ENCODE measurements around the gene ZBBX. TPM values are rescaled to one million over a fixed set of nuclear protein-coding genes. Genes with fewer than 3 reads are reported as not detected.

The ZBBX gene
- total and polyA plus RNA-seq, 3 experiments from 2014 or later = not detected

GRCh38 chr3:167246252-167246651 lies 133.8 kb downstream of the ZBBX start:
- Mint-ChIP-seq H3K27ac (no peak overlapping the region), H3K27me3 (no peaks in the 10 kb centered on the region), H3K4me1 (no peaks in the 10 kb centered on the region), H3K9me3 (peaks cover 0 to 5% (median 4%) of the 10 kb centered on the region in 5 donors), H3K4me3 (no peak overlapping the region), H3K36me3 (no peaks in the 10 kb centered on the region)
- Histone ChIP-seq H3K27ac (ENCODE audit: low read depth, low read length) (no peak overlapping the region), H3K4me3 (ENCODE audit: low read length) (no peak overlapping the region), H3K36me3 (ENCODE audit: insufficient read depth, low read length) (no peaks in the 10 kb centered on the region), H3K27me3 (ENCODE audit: insufficient read depth, low read length, poor library complexity, severe bottlenecking) (no peaks in the 10 kb centered on the region), H3K9me3 (ENCODE audit: low read length) (no peaks in the 10 kb centered on the region), H3K4me1 (ENCODE audit: insufficient read depth, low read length) (no peaks in the 10 kb centered on the region)
- ChIA-PET POLR2A (no interaction called here), CTCF (no interaction called here)
- no peak for DNase-seq

DNA sequence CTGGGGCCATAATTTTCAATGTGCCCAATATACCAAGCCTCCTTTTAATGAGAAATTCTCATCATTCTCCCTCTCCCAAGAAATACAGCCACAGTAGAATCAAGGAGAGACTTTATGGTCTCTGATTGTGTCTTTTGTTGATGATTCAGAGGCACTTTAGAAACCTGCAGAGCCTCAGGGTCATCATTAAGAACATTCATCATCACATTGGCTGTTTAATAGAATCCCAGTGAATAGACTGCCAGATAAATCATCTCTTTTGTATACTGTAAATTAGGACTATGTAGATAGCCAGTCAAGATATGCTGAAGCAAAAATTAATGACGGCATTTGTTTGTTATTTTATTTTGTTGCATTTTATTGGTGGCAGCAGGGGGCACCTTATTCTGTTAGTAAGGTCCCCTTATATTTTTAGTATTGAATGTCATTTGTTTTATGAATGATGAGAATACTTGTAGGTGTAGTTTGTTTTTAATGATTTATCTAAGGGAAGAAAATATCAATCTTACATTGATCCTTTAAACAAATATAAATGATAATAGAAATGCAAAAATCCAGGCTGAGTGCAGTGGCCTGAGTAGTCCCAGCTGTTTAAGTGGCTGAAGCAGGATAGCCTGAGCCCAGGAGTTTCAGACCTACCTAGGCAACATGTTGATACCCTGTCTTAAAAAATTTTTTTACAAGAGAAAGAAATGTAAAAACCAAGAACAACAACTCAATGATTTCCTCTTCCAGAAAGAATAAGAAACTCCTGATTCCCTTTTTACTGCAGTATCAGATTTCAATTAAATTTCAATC lies 138.8 kb downstream of the ZBBX start:
- Histone ChIP-seq H3K27ac (ENCODE audit: low read depth, low read length) (no peak overlapping the region), H3K36me3 (ENCODE audit: insufficient read depth, low read length) (no peaks in the 10 kb centered on the region), H3K4me1 (ENCODE audit: insufficient read depth, low read length) (no peaks in the 10 kb centered on the region), H3K4me3 (ENCODE audit: low read length) (no peak overlapping the region), H3K27me3 (ENCODE audit: insufficient read depth, low read length, poor library complexity, severe bottlenecking) (no peaks in the 10 kb centered on the region), H3K9me3 (ENCODE audit: low read length) (no peaks in the 10 kb centered on the region)
- no peak overlapping the region for H3K27ac Mint-ChIP-seq
- H3K27me3 Mint-ChIP-seq = no peaks in the 10 kb centered on the region
- no peaks in the 10 kb centered on the region for H3K36me3 Mint-ChIP-seq
- H3K4me1 Mint-ChIP-seq = no peaks in the 10 kb centered on the region
- CTCF ChIA-PET = no interaction called here
- peaks cover 0 to 5% (median 0%) of the 10 kb centered on the region in 5 donors for H3K9me3 Mint-ChIP-seq
- POLR2A ChIA-PET = no interaction called here
- DNase-seq = no peak
- H3K4me3 Mint-ChIP-seq = no peak overlapping the region

DNA sequence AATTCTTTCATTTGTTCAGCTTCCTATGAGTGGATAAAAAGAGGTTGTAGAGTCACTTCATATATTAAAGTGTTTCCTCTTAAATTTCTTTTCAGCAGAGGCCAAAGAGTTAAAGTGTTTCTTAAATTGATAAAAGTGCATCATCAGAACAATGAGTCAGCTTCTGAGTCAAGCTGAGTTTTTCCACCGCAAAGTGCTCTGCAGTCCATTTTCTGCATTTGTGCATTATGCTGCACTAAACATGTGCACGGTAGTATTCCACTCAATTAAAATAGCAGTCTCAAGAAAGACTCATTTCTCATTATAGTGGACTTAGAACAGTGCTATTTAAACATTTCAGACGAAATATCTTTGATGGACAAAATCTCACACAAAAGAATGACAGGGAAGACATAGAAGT lies 152.0 kb downstream of the ZBBX start:
- no peak overlapping the region for H3K4me3 ChIP-seq (ENCODE audit: low read length)
- Mint-ChIP-seq H3K27ac (no peak overlapping the region), H3K36me3 (no peaks in the 10 kb centered on the region), H3K4me1 (no peaks in the 10 kb centered on the region), H3K9me3 (peaks cover 0 to 7% (median 6%) of the 10 kb centered on the region in 5 donors), H3K27me3 (no peaks in the 10 kb centered on the region), H3K4me3 (no peak overlapping the region)
- H3K27ac ChIP-seq (ENCODE audit: low read depth, low read length) = no peak overlapping the region
- no peaks in the 10 kb centered on the region for H3K27me3 ChIP-seq (ENCODE audit: insufficient read depth, low read length, poor library complexity, severe bottlenecking)
- H3K36me3 ChIP-seq (ENCODE audit: insufficient read depth, low read length) = no peaks in the 10 kb centered on the region
- POLR2A ChIA-PET = no interaction called here
- H3K4me1 ChIP-seq (ENCODE audit: insufficient read depth, low read length) = no peaks in the 10 kb centered on the region
- H3K9me3 ChIP-seq (ENCODE audit: low read length) = no peaks in the 10 kb centered on the region
- no peak for DNase-seq
- CTCF ChIA-PET = interaction anchor here (0.6 kb wide), 1 partner anchor 9 kb away, joined by 3 read pairs; no protein-coding TSS in a partner anchor

DNA sequence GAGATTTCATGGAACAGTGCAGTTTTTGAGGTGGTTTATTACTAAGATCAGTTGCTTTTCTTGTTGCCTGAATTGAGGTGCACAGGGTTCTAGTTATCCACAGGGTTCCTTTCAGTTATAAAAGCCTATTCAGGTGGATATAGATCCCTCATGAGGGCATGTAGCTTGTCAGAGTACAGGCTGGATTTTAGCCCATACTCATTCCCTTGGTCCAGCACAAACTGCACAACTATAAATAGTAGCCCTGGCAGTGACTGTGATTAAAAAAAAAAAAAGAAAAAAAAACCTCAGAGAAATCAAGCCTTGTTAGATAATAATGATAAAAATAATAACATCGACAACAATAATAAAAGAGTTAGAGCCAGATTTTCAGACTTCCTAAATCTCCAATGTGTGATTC lies 154.3 kb downstream of the ZBBX start:
- Histone ChIP-seq H3K27me3 (ENCODE audit: insufficient read depth, low read length, poor library complexity, severe bottlenecking) (no peaks in the 10 kb centered on the region), H3K4me1 (ENCODE audit: insufficient read depth, low read length) (no peaks in the 10 kb centered on the region), H3K36me3 (ENCODE audit: insufficient read depth, low read length) (no peaks in the 10 kb centered on the region), H3K27ac (ENCODE audit: low read depth, low read length) (no peak overlapping the region), H3K4me3 (ENCODE audit: low read length) (no peak overlapping the region), H3K9me3 (ENCODE audit: low read length) (no peaks in the 10 kb centered on the region)
- CTCF ChIA-PET = no interaction called here
- no peaks in the 10 kb centered on the region for H3K27me3 Mint-ChIP-seq
- POLR2A ChIA-PET = no interaction called here
- no peaks in the 10 kb centered on the region for H3K4me1 Mint-ChIP-seq
- H3K36me3 Mint-ChIP-seq = no peaks in the 10 kb centered on the region
- H3K9me3 Mint-ChIP-seq = peaks cover 0 to 23% (median 7%) of the 10 kb centered on the region in 5 donors
- H3K4me3 Mint-ChIP-seq = no peak overlapping the region
- no peak overlapping the region for H3K27ac Mint-ChIP-seq
- no peak for DNase-seq

DNA sequence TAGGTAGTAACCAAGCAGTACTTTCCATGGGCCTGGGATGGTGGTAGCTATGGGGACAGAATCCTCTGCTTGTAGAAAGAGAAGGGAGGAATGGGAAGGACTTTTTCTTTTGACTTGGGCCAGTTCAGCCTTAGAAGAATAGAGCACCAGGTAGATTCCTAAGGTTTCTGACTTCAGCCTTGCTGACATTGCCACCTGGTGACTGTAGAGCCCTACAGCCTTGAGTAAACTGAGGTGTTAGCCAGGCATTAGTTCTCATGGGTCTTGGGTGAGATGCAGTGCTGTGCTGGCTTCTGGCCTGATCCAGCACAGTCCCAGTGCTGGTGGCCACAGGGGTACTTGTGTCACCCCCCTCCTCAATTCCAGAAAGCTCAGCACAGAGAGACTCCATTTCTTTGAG lies 171.1 kb downstream of the ZBBX start:
- ChIA-PET POLR2A (no interaction called here), CTCF (no interaction called here)
- Mint-ChIP-seq H3K27me3 (no peaks in the 10 kb centered on the region), H3K4me3 (no peak overlapping the region), H3K4me1 (no peaks in the 10 kb centered on the region), H3K27ac (peak overlapping the region in 1 of 8 donors; percentile 90), H3K9me3 (peaks cover 7 to 11% (median 8%) of the 10 kb centered on the region in 5 donors), H3K36me3 (no peaks in the 10 kb centered on the region)
- no peak overlapping the region for H3K27ac ChIP-seq (ENCODE audit: low read depth, low read length)
- H3K4me3 ChIP-seq (ENCODE audit: low read length) = no peak overlapping the region
- no peaks in the 10 kb centered on the region for H3K27me3 ChIP-seq (ENCODE audit: insufficient read depth, low read length, poor library complexity, severe bottlenecking)
- DNase-seq = no peak
- H3K9me3 ChIP-seq (ENCODE audit: low read length) = no peaks in the 10 kb centered on the region
- H3K4me1 ChIP-seq (ENCODE audit: insufficient read depth, low read length) = no peaks in the 10 kb centered on the region
- H3K36me3 ChIP-seq (ENCODE audit: insufficient read depth, low read length) = no peaks in the 10 kb centered on the region

- Mint-ChIP-seq H3K27ac (no peak overlapping the region), H3K4me1 (no peaks in the 10 kb centered on the region), H3K36me3 (no peaks in the 10 kb centered on the region), H3K9me3 (peaks cover 0 to 8% (median 0%) of the 10 kb centered on the region in 5 donors), H3K4me3 (no peak overlapping the region), H3K27me3 (no peaks in the 10 kb centered on the region)
- Histone ChIP-seq H3K9me3 (ENCODE audit: low read length) (no peaks in the 10 kb centered on the region), H3K4me3 (ENCODE audit: low read length) (no peak overlapping the region), H3K36me3 (ENCODE audit: insufficient read depth, low read length) (no peaks in the 10 kb centered on the region), H3K27ac (ENCODE audit: low read depth, low read length) (no peak overlapping the region), H3K4me1 (ENCODE audit: insufficient read depth, low read length) (no peaks in the 10 kb centered on the region), H3K27me3 (ENCODE audit: insufficient read depth, low read length, poor library complexity, severe bottlenecking) (no peaks in the 10 kb centered on the region)
- DNase-seq = no peak
- POLR2A ChIA-PET = no interaction called here
- CTCF ChIA-PET = no interaction called here
Measured at GRCh38 chr3:167203062-167203461, 177.0 kb downstream of the ZBBX start.

- H3K27ac ChIP-seq (ENCODE audit: low read depth, low read length) = no peak overlapping the region
- Mint-ChIP-seq H3K4me1 (no peaks in the 10 kb centered on the region), H3K27ac (no peak overlapping the region), H3K27me3 (peaks cover 0 to 2% of the 10 kb centered on the region in 2 donors), H3K36me3 (no peaks in the 10 kb centered on the region), H3K9me3 (peaks cover 0 to 4% (median 0%) of the 10 kb centered on the region in 5 donors), H3K4me3 (no peak overlapping the region)
- H3K36me3 ChIP-seq (ENCODE audit: insufficient read depth, low read length) = no peaks in the 10 kb centered on the region
- no peak for DNase-seq
- H3K4me3 ChIP-seq (ENCODE audit: low read length) = no peak overlapping the region
- POLR2A ChIA-PET = no interaction called here
- no peaks in the 10 kb centered on the region for H3K27me3 ChIP-seq (ENCODE audit: insufficient read depth, low read length, poor library complexity, severe bottlenecking)
- CTCF ChIA-PET = no interaction called here
- no peaks in the 10 kb centered on the region for H3K9me3 ChIP-seq (ENCODE audit: low read length)
- H3K4me1 ChIP-seq (ENCODE audit: insufficient read depth, low read length) = no peaks in the 10 kb centered on the region
Measured at GRCh38 chr3:167198949-167199600, 181.0 kb downstream of the ZBBX start.
